ENCODE measurements around the gene TTC23. TPM values are rescaled to one million over a fixed set of nuclear protein-coding genes. Genes with fewer than 3 reads are reported as not detected.

The TTC23 gene
- total and polyA plus RNA-seq, 7 donors = 5.5 to 33.0 (median 19.9) TPM

GRCh38 chr15:99275061-99275460, 25.7 kb upstream of the TTC23 start:
- Histone ChIP-seq H3K9me3 (no peaks in the 10 kb centered on the region), H3K4me3 (no peak overlapping the region), H3K27me3 (no peaks in the 10 kb centered on the region), H3K36me3 (no peaks in the 10 kb centered on the region), H3K4me1 (peaks cover 0 to 4% (median 0%) of the 10 kb centered on the region in 4 donors), H3K27ac (no peak overlapping the region)
- DNase-seq = no peak
- 96 to 98% methylated on average over 2 of the region's 2 CpGs for WGBS, 2 donors
- intact Hi-C loops (cut with DNase I) = loop anchor here (10.0 kb wide), 1 partner anchor 460 kb away; the partner anchor contains the start of gene LYSMD4
- TF ChIP-seq CTCF (IDR thresholded peaks at IDR 0.05) (no peak), POLR2AphosphoS5 (IDR thresholded peaks at IDR 0.05) (no peak), POLR2A (IDR thresholded peaks at IDR 0.05) (no peak), EP300 (IDR thresholded peaks at IDR 0.05) (no peak)

- intact Hi-C loops (cut with DNase I) = loop anchor here (5.0 to 10.0 kb wide), 3 partner anchors 434 to 484 kb away; partner anchors contain the start of gene LYSMD4
- no peak for DNase-seq
- no peaks in the 10 kb centered on the region for H3K9me3 ChIP-seq
- H3K36me3 ChIP-seq = no peaks in the 10 kb centered on the region
- peaks cover 0 to 4% (median 0%) of the 10 kb centered on the region in 4 donors for H3K4me1 ChIP-seq
- WGBS, 2 donors = 79 to 81% methylated on average over 3 of the region's 3 CpGs
- H3K27ac ChIP-seq = no peak overlapping the region
- TF ChIP-seq CTCF (IDR thresholded peaks at IDR 0.05) = no peak
- TF ChIP-seq POLR2A (IDR thresholded peaks at IDR 0.05) = no peak
- no peak for TF ChIP-seq EP300 (IDR thresholded peaks at IDR 0.05)
- no peak for TF ChIP-seq POLR2AphosphoS5 (IDR thresholded peaks at IDR 0.05)
- H3K27me3 ChIP-seq = no peaks in the 10 kb centered on the region
- no peak overlapping the region for H3K4me3 ChIP-seq
Observed at GRCh38 chr15:99273801-99274200, 24.4 kb upstream of the TTC23 start.

- no peaks in the 10 kb centered on the region for H3K9me3 ChIP-seq
- no peak for TF ChIP-seq EP300 (IDR thresholded peaks at IDR 0.05)
- intact Hi-C loops (cut with DNase I) = no loop called here
- no peak for DNase-seq
- H3K4me3 ChIP-seq = no peak overlapping the region
- no peak overlapping the region for H3K27ac ChIP-seq
- H3K36me3 ChIP-seq = no peaks in the 10 kb centered on the region
- H3K27me3 ChIP-seq = no peaks in the 10 kb centered on the region
- 24 to 70% methylated on average over 5 of the region's 5 CpGs for WGBS, 2 donors
- H3K4me1 ChIP-seq = peaks cover 0 to 4% (median 0%) of the 10 kb centered on the region in 4 donors
Observed at GRCh38 chr15:99268431-99268830, 19.1 kb upstream of the TTC23 start.

GRCh38 chr15:99267957-99268356, 18.6 kb upstream of the TTC23 start:
- H3K27ac ChIP-seq = no peak overlapping the region
- 33 to 75% methylated on average over 3 of the region's 3 CpGs for WGBS, 2 donors
- no peak for DNase-seq

GRCh38 chr15:99265541-99266070, 16.2 kb upstream of the TTC23 start:
- TF ChIP-seq POLR2AphosphoS5 (IDR thresholded peaks at IDR 0.05) = no peak
- no peak for TF ChIP-seq CTCF (IDR thresholded peaks at IDR 0.05)
- TF ChIP-seq POLR2A (IDR thresholded peaks at IDR 0.05) = no peak
- no peak for TF ChIP-seq EP300 (IDR thresholded peaks at IDR 0.05)
- H3K4me3 ChIP-seq = no peak overlapping the region
- intact Hi-C loops (cut with DNase I) = no loop called here
- no peaks in the 10 kb centered on the region for H3K27me3 ChIP-seq
- H3K9me3 ChIP-seq = no peaks in the 10 kb centered on the region
- 89 to 93% methylated on average over 3 of the region's 3 CpGs for WGBS, 2 donors
- DNase-seq = no peak
- H3K36me3 ChIP-seq = no peaks in the 10 kb centered on the region
- H3K27ac ChIP-seq = no peak overlapping the region
- no peaks in the 10 kb centered on the region for H3K4me1 ChIP-seq

More at GRCh38 chr15:99267957-99268356, 18.6 kb upstream of the TTC23 start:
- Histone ChIP-seq H3K4me1 (peaks cover 0 to under 1% (median 0%) of the 10 kb centered on the region in 4 donors), H3K27me3 (no peaks in the 10 kb centered on the region), H3K4me3 (no peak overlapping the region), H3K36me3 (no peaks in the 10 kb centered on the region), H3K9me3 (no peaks in the 10 kb centered on the region)
- TF ChIP-seq EP300 (IDR thresholded peaks at IDR 0.05) (no peak), POLR2AphosphoS5 (IDR thresholded peaks at IDR 0.05) (no peak), CTCF (IDR thresholded peaks at IDR 0.05) (no peak), POLR2A (IDR thresholded peaks at IDR 0.05) (no peak)
- intact Hi-C loops (cut with DNase I) = no loop called here
